ENCODE data around the gene FCHSD2. TPM values are rescaled to one million over a fixed set of nuclear protein-coding genes. Genes with fewer than 3 reads are reported as not detected.
A peak's percentile ranks its signal among the peaks of the same experiment; 100 is the strongest.

FCHSD2 gene
- total and polyA plus RNA-seq, 2 of the 13 experiments (the other 11 are each of a cell fraction or from before 2014, with no cell fraction given) = 20.5 to 24.8 TPM

DNA sequence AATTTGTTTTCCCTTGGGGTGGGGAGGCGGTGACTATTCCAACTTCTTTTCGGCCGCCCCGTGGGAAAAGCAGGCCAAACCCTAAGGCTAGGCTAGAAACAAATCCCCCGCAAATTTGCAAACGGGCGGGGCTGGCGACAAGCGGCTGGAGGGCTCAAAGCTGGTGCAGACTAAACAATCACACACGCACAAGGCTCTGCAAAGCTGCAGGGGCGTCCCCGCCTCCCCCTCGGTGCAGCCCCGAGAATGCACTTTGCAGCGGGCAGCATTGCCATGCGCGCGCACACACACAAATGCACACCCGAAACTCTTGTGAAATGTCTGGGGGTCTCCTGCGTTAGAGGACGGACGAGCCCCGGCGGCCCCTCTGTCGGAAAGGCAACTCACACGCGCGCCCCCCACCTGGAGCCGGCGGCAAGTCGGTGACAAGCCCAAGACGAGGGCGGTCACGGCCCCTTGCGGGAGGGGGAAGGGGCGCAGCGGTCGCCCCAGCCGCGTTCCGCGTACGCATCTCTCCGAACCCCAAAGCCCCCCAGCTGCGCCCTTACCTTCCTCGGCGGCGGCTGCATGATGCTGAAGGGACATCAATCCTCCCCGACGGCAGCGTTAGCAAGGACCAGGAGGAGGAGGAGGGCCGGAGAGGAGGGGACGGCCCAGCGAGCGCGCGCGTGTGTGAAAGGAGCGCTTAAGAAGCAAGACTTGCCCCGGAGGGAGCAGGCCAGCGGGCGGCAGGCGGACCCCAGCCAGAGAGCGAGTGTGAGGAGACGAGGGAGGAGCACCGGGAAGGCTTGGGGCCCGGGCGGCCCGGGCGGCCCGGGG lies 600 bp downstream of the FCHSD2 start (continued):
- TF ChIP-seq, protein P1, sequence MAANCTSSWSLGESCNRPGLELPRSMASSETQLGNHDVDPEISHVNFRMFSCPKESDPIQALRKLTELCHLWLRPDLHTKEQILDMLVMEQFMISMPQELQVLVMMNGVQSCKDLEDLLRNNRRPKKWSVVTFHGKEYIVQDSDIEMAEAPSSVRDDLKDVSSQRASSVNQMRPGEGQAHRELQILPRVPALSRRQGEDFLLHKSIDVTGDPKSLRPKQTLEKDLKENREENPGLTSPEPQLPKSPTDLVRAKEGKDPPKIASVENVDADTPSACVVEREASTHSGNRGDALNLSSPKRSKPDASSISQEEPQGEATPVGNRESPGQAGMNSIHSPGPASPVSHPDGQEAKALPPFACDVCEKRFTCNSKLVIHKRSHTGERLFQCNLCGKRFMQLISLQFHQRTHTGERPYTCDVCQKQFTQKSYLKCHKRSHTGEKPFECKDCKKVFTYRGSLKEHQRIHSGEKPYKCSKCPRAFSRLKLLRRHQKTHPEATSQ (CRISPR knock-in tag; IDR thresholded peaks at IDR 0.05; ENCODE audit: borderline replicate concordance) = no peak
- TF ChIP-seq, protein P2, sequence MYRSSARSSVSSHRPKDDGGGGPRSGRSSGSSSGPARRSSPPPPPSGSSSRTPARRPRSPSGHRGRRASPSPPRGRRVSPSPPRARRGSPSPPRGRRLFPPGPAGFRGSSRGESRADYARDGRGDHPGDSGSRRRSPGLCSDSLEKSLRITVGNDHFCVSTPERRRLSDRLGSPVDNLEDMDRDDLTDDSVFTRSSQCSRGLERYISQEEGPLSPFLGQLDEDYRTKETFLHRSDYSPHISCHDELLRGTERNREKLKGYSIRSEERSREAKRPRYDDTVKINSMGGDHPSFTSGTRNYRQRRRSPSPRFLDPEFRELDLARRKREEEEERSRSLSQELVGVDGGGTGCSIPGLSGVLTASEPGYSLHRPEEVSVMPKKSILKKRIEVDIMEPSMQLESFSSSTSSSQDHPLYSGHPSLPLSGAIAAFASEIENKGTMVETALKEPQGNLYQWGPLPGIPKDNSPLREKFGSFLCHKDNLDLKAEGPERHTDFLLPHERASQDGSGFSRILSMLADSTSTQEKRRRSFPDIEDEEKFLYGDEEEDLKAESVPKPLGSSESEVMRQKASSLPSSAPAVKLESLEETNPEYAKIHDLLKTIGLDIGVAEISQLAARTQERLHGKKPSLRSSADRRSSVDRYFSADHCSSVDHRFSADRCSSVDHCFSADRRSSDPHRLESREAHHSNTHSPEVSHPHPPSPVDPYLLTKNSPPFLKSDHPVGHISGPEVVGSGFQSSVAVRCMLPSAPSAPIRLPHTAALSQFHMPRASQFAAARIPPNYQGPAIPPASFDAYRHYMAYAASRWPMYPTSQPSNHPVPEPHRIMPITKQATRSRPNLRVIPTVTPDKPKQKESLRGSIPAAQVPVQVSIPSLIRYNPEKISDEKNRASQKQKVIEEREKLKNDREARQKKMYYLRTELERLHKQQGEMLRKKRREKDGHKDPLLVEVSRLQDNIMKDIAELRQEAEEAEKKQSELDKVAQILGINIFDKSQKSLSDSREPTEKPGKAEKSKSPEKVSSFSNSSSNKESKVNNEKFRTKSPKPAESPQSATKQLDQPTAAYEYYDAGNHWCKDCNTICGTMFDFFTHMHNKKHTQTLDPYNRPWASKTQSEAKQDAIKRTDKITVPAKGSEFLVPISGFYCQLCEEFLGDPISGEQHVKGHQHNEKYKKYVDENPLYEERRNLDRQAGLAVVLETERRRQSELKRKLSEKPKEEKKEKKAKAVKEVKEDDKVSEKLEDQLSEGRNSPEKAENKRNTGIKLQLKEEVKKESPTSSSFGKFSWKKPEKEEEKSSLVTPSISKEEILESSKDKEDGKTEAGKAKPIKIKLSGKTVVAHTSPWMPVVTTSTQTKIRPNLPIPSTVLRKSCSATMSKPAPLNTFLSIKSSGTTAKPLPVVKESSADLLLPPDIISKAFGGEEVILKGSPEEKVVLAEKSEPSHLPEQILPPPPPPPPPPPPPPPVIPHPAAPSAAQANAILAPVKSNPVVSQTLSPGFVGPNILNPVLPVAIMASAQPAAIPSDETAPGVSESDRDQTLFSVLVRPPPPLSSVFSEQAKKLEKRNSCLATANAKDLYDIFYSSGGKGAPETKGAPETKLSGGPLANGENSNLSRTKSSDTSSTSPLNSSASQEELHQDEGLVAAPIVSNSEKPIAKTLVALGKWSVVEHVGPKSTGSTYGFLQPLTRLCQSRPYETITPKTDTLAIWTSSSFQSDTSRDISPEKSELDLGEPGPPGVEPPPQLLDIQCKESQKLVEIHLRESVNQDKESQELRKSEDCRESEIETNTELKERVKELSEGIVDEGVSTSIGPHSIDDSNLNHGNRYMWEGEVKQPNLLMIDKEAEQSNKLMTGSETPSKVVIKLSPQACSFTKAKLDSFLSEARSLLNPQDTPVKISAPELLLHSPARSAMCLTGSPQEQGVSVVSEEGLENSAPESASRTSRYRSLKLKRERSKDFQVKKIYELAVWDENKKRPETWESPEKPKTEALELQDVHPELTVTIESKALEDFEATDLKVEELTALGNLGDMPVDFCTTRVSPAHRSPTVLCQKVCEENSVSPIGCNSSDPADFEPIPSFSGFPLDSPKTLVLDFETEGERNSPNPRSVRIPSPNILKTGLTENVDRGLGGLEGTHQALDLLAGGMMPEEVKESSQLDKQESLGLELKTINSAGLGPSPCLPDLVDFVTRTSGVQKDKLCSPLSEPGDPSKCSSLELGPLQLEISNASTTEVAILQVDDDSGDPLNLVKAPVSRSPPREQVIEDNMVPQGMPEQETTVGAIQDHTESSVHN (CRISPR knock-in tag; IDR thresholded peaks at IDR 0.05) = no peak
- TF ChIP-seq ZNF616 (CRISPR knock-in tag; IDR thresholded peaks at IDR 0.05; ENCODE audit: low read depth) (0 out of 2 replicates have a peak, but pooled peaks have one; percentile 30), HDAC1 (CRISPR knock-in tag; IDR thresholded peaks at IDR 0.05) (peak; percentile 48), REXO4 (CRISPR knock-in tag; IDR thresholded peaks at IDR 0.05; ENCODE audit: borderline replicate concordance) (0 out of 2 replicates have a peak, but pooled peaks have one; percentile 30), ZSCAN22 (CRISPR knock-in tag; IDR thresholded peaks at IDR 0.05) (no peak), ZNF260 (CRISPR knock-in tag; IDR thresholded peaks at IDR 0.05; ENCODE audit: borderline replicate concordance, low read depth) (peak; percentile 37; the same call in 1 of the 2 replicates), MEIS2 (CRISPR knock-in tag; IDR thresholded peaks at IDR 0.05) (0 out of 2 replicates have a peak, but pooled peaks have one; percentile 67), KLF15 (CRISPR knock-in tag; IDR thresholded peaks at IDR 0.05; ENCODE audit: borderline replicate concordance) (peak; percentile 2; the same call in 1 of the 2 replicates), RBAK (CRISPR knock-in tag; IDR thresholded peaks at IDR 0.05) (no peak), PTBP1 (IDR thresholded peaks at IDR 0.05; ENCODE audit: low read depth, low read length, poor library complexity, severe bottlenecking) (peak; percentile 25), ZNF839 (CRISPR knock-in tag; IDR thresholded peaks at IDR 0.05; ENCODE audit: borderline replicate concordance) (no peak), RBM22 (optimal IDR thresholded peaks at IDR 0.05; ENCODE audit: low read length) (no peak)
- TF ChIP-seq, protein P3, sequence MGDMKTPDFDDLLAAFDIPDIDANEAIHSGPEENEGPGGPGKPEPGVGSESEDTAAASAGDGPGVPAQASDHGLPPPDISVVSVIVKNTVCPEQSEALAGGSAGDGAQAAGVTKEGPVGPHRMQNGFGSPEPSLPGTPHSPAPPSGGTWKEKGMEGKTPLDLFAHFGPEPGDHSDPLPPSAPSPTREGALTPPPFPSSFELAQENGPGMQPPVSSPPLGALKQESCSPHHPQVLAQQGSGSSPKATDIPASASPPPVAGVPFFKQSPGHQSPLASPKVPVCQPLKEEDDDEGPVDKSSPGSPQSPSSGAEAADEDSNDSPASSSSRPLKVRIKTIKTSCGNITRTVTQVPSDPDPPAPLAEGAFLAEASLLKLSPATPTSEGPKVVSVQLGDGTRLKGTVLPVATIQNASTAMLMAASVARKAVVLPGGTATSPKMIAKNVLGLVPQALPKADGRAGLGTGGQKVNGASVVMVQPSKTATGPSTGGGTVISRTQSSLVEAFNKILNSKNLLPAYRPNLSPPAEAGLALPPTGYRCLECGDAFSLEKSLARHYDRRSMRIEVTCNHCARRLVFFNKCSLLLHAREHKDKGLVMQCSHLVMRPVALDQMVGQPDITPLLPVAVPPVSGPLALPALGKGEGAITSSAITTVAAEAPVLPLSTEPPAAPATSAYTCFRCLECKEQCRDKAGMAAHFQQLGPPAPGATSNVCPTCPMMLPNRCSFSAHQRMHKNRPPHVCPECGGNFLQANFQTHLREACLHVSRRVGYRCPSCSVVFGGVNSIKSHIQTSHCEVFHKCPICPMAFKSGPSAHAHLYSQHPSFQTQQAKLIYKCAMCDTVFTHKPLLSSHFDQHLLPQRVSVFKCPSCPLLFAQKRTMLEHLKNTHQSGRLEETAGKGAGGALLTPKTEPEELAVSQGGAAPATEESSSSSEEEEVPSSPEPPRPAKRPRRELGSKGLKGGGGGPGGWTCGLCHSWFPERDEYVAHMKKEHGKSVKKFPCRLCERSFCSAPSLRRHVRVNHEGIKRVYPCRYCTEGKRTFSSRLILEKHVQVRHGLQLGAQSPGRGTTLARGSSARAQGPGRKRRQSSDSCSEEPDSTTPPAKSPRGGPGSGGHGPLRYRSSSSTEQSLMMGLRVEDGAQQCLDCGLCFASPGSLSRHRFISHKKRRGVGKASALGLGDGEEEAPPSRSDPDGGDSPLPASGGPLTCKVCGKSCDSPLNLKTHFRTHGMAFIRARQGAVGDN (CRISPR knock-in tag; IDR thresholded peaks at IDR 0.05) = peak; percentile 53
